Activated CD4-positive, alpha-beta memory T cell treated with anti-CD3 and anti-CD28 coated beads, Interleukin-2, amount 10 ng/mL, durations not matched to agents 7 days and 5 days (primary cell): ENCODE data around the gene VPREB3. TPM values are rescaled to one million over a fixed set of nuclear protein-coding genes. Genes with fewer than 3 reads are reported as not detected.
A peak's percentile ranks its signal among the peaks of the same experiment; 100 is the strongest.

Experiments
- CTCF ChIA-PET: fragments of 350-600 bp; sonication (Branson Sonifier 250); formaldehyde crosslinking; loops from one replicate; lab custom pipeline; 2021; ENCODE audit warnings: antibody characterized with exemption, inconsistent platforms; lab: Charles Lee
- POLR2A ChIA-PET: fragments of 350-600 bp; sonication (Branson Sonifier 250); formaldehyde crosslinking; loops from one replicate; lab custom pipeline; 2021; ENCODE audit warnings: antibody characterized with exemption; lab: Charles Lee
- DNase-seq: peaks from one replicate; pipeline ENCODE4 v3.0.0-alpha.2; 2020
- H3K27ac Mint-ChIP-seq: one replicate; pipeline ENCODE4 v1.8.0; 2021; ENCODE audit warnings: mild to moderate bottlenecking, mixed read lengths
- H3K27me3 Mint-ChIP-seq: one replicate; pipeline ENCODE4 v1.8.0; 2021; ENCODE audit warnings: mixed read lengths
- H3K36me3 Mint-ChIP-seq: one replicate; pipeline ENCODE4 v1.8.0; 2021; ENCODE audit warnings: low read depth, mixed read lengths
- H3K4me1 Mint-ChIP-seq: one replicate; pipeline ENCODE4 v1.8.0; 2021; ENCODE audit warnings: mixed read lengths
- H3K4me3 Mint-ChIP-seq: one replicate; pipeline ENCODE4 v1.8.0; 2021; ENCODE audit warnings: mild to moderate bottlenecking, mixed read lengths
- H3K9me3 Mint-ChIP-seq: one replicate; pipeline ENCODE4 v1.8.0; 2021; ENCODE audit warnings: mixed read lengths
- total RNA-seq, 2 experiments: library from RNA; stranded (reverse); gene quantifications; one replicate each; pipeline ENCODE4 v1.2.3, GENCODE V29; 2021

VPREB3 gene
- total RNA-seq, 2 experiments from 2014 or later, result not detected

DNA sequence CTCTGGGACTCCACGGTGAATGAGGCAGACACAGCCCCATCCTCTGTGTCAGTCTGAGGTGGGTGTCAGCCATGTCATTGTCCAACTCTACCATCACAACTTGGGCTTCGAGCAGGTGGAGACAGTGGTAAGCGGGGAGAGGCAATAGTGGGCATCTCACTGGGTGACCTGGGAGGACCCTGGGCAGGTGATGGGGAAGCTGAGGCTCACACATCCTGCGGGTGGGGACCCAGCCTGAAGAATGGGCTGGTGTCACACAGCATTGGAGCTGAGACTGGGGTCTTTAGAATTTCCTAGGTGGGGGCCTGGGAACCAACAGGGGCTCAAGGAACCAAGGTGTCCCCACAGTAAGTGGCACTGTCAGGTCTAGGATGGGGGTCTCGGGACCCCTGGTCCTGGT lies 25.5 kb upstream of the VPREB3 start:
- Mint-ChIP-seq H3K4me1 (peaks cover 4% of the 10 kb centered on the region), H3K36me3 (no peaks in the 10 kb centered on the region), H3K4me3 (no peak overlapping the region), H3K27ac (no peak overlapping the region), H3K27me3 (no peaks in the 10 kb centered on the region), H3K9me3 (no peaks in the 10 kb centered on the region)
- ChIA-PET POLR2A (no interaction called here), CTCF (no interaction called here)
- no peak for DNase-seq

DNA sequence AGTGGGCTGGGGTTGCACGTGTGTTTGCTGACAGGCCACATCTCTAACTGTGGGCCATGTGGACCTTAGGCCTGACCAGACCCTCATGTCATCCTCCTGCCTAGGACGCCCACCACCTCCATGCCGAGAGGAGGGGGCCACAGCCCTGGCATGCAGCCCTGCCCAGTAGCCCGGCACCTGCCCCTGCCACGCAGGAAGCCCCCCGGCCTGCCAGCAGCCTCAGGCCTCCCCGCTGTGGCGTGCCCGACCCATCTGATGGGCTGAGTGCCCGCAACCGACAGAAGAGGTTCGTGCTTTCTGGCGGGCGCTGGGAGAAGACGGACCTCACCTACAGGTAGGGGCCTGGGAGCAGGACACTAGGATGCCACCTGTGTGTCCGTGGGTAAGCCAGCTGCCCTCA lies 24.9 kb upstream of the VPREB3 start:
- POLR2A ChIA-PET, result no interaction called here
- Mint-ChIP-seq H3K9me3 (no peaks in the 10 kb centered on the region), H3K36me3 (no peaks in the 10 kb centered on the region), H3K4me3 (no peak overlapping the region), H3K27me3 (peaks cover 5% of the 10 kb centered on the region), H3K27ac (no peak overlapping the region), H3K4me1 (no peaks in the 10 kb centered on the region)
- no peak for DNase-seq
- CTCF ChIA-PET, result no interaction called here

DNA sequence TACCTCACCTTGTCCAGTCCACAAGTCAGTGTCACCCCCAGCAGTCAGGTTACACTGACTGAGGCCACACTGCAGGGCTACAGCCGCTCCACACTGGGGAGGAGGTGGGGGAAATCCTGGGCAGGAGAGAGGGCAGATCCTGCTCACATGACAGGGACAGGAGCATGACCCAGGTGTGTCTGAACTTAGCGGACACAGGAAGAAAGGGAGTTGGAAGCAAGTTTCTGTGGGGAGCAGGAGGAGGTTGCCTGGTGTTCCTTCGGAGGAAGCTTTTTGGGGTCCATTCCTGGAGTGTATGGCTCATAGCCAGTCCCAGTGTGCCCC lies 24.3 kb upstream of the VPREB3 start:
- no peaks in the 10 kb centered on the region for H3K4me1 Mint-ChIP-seq
- no peak overlapping the region for H3K4me3 Mint-ChIP-seq
- H3K27ac Mint-ChIP-seq, result no peak overlapping the region
- ChIA-PET POLR2A (interaction anchor here (1.1 kb wide), 1 partner anchor 11 kb away, joined by 3 read pairs; no protein-coding TSS in a partner anchor), CTCF (no interaction called here)
- peaks cover 10% of the 10 kb centered on the region for H3K27me3 Mint-ChIP-seq
- no peaks in the 10 kb centered on the region for H3K36me3 Mint-ChIP-seq
- H3K9me3 Mint-ChIP-seq, result no peaks in the 10 kb centered on the region
- DNase-seq, result no peak

DNA sequence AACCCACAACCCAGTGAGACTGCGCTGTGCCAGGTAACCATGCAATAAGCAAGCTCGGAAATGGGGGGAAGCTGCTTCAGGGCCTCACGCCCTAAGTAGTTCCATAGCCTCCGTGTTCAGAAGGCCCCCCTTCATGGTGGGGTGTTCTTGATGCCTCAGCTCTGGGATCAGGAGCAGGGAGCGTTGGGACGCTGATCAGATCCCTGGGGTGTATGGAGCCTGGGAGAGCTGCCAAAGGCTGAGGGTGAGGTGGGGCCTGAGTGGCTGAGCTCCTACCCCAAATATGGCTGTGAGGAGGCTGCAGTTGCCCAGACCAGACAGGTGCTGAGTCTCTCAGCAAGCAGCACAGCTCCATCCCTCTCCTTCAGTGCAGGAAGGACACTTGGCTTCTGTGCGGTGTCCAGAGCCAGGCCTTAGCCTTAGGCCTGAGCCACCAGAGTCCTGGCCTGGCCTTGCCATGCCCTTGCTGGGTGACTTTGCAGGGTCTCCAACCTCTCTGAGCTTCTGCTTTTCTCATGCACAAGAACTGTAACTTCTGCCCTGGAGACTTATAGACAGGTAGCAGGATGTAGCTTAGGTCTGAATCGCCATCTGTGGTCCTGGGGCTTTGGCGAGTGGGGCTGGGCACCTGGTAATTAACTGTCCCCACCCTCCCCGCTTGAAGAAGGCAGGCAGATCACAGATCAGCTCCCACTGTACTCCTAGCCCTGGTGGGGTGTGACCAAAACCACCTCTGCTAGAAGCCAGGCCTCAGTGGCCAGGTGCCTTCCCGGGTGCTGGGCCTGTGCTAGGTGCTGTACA lies 23.8 kb upstream of the VPREB3 start:
- POLR2A ChIA-PET, result interaction anchor here (1.1 kb wide), 1 partner anchor 11 kb away, joined by 3 read pairs; no protein-coding TSS in a partner anchor
- no peak overlapping the region for H3K27ac Mint-ChIP-seq
- peaks cover 15% of the 10 kb centered on the region for H3K27me3 Mint-ChIP-seq
- peaks cover 5% of the 10 kb centered on the region for H3K4me1 Mint-ChIP-seq
- H3K9me3 Mint-ChIP-seq, result no peaks in the 10 kb centered on the region
- no peak for DNase-seq
- H3K4me3 Mint-ChIP-seq, result no peak overlapping the region
- CTCF ChIA-PET, result no interaction called here
- H3K36me3 Mint-ChIP-seq, result no peaks in the 10 kb centered on the region

DNA sequence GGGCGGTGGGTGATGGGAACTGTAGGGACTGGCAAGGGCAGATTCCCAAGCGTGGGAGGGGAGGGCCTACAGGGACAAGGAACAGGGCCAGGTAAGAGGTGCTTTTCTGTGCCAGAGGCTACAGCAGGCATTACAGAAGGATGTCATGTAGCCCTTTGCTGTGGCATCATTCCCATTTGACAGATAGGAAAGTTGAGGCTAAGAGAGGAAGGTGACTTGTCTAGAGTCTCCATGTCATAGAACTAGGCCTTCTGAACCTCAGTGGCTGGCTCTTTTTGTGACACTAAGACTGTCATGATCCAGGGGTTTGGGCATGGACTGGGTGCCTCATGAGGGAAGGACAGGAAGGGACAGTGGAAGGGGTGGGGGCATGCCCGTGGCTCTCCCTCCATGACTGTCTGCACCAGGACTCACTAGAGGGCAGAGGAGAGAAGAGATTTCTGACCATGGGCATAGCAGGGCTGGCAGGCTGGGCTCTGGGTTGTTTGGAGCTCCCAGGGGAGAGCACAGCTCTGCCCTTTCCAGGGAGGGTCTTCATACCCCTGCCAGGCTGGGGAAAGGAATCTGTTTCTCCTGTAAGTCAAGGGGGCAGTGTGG lies 21.7 kb upstream of the VPREB3 start:
- Mint-ChIP-seq H3K27ac (no peak overlapping the region), H3K4me1 (peaks cover 15% of the 10 kb centered on the region), H3K9me3 (no peaks in the 10 kb centered on the region), H3K27me3 (peaks cover 16% of the 10 kb centered on the region), H3K4me3 (no peak overlapping the region), H3K36me3 (no peaks in the 10 kb centered on the region)
- POLR2A ChIA-PET, result interaction anchor here (2.5 kb wide), 1 partner anchor 10 kb away, joined by 17 read pairs; the partner anchor contains the start of gene SMARCB1
- CTCF ChIA-PET, result interaction anchor here (0.8 to 1.1 kb wide), 2 partner anchors 12 to 74 kb away, joined by 4 to 5 read pairs; no protein-coding TSS in a partner anchor
- no peak for DNase-seq

DNA sequence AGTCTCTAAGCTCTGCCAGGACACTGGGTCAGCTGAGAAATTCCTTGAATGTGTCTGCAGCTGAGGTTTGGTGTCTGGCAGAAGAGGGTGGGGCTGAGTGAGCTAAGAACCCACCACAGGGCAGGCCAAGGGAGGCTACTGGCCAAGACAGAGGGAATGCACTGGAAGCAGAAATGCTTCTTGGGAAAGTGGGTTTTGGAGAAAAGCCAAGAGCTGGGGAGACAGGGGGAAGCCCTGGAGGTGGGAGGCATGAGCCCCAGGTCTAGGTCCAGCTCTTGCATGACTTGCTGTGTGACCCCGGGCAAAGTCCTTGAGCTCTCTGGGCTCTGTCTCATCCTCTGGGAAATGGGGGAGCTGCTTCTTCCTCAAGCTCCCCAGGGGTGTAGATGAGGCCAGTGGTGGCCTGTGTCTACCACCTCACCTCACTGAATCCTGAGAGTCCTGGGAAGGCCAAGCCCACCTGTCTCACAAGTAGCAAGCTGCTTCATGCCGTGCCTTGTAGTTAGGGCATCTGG lies 20.8 kb upstream of the VPREB3 start:
- H3K4me1 Mint-ChIP-seq, result peaks cover 18% of the 10 kb centered on the region
- no peaks in the 10 kb centered on the region for H3K36me3 Mint-ChIP-seq
- ChIA-PET CTCF (interaction anchor here (0.8 to 1.1 kb wide), 2 partner anchors 13 to 75 kb away, joined by 4 to 5 read pairs; no protein-coding TSS in a partner anchor), POLR2A (interaction anchor here (1.0 to 2.5 kb wide), 4 partner anchors 9 to 83 kb away, joined by 3 to 17 read pairs (median 4); partner anchors contain the start of genes DERL3, SLC2A11 and SMARCB1)
- no peaks in the 10 kb centered on the region for H3K9me3 Mint-ChIP-seq
- H3K27ac Mint-ChIP-seq, result no peak overlapping the region
- peaks cover 16% of the 10 kb centered on the region for H3K27me3 Mint-ChIP-seq
- H3K4me3 Mint-ChIP-seq, result no peak overlapping the region
- DNase-seq, result no peak

DNA sequence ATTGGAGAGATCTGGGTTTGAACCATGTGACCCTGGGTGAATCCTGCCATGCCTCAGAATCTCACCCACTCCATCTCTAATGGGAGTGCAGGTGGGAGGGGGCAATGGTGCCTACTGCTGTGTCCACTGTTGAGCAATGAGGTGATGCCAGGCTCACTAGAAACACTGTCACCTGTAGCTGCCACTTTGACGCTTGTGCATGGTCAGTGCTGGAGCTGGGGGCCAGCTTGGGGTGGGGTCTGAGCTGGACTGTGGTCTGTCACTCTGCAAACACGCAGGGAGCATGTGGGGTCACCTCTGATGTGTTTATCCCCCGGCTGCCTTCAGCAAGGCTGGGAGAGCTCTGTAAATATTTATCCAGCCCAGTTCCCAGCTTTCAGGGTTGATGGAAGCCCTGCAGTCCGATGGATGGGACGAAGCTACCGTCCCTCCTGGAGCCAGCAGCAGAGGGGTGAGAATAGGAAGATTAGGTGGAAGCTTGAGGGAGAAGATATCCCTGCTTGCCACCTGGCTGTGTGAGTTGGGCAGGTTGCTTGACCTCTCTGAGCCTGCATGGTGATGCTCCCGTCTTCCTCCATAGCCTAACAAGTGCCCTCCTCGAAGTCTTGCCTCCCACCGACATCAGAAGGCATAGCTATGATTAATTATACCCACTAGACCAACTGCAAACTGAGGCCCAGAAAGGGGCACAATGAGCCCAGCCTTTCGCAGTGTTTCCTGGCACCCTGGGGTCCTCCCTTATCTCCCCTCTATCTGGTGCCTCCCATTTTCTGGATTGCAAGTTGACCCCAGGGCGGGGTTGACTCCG lies 20.1 kb upstream of the VPREB3 start:
- H3K4me1 Mint-ChIP-seq, result peaks cover 20% of the 10 kb centered on the region

DNA sequence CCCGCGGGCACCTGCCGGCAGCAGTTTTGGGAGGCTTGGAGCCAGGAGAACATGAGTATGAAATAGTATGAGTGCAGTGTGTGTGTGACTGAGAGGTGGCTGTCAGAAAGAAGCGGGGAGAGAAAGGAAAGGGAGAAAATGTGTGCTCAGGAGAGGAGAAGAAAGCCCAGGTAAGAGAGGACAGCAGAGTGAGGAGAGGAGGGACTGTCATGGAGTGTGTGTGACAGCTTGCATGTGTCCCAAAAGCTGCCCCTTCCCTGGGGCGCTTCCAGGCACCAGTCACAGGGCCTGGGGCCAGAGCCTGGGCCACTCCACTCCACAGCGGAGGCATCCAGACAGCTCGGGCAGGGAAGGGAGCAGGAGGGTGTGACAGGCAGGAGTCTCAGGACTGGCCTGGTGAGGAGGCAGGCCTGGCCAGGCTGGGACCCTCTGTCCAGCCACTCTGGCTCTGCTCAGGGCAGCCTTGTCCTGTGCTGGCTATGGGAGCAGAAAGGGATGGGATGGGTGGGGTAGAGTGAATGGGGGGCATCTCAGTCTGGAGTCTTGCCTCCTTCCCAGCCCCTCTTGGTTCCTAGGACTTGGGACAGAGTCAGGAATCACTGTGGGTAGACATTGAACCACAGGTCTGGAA lies 19.4 kb upstream of the VPREB3 start:
- Mint-ChIP-seq H3K9me3 (no peaks in the 10 kb centered on the region), H3K4me3 (no peak overlapping the region), H3K36me3 (no peaks in the 10 kb centered on the region), H3K27ac (no peak overlapping the region), H3K4me1 (peaks cover 20% of the 10 kb centered on the region), H3K27me3 (peaks cover 16% of the 10 kb centered on the region)
- POLR2A ChIA-PET, result no interaction called here
- CTCF ChIA-PET, result no interaction called here
- no peak for DNase-seq

More for the DNA sequence above, 20.1 kb upstream of the VPREB3 start:
- Mint-ChIP-seq H3K27ac (no peak overlapping the region), H3K9me3 (no peaks in the 10 kb centered on the region), H3K36me3 (no peaks in the 10 kb centered on the region), H3K27me3 (peaks cover 16% of the 10 kb centered on the region), H3K4me3 (no peak overlapping the region)
- no peak for DNase-seq
- ChIA-PET POLR2A (interaction anchor here (1.0 to 2.5 kb wide), 4 partner anchors 8 to 83 kb away, joined by 3 to 17 read pairs (median 4); partner anchors contain the start of genes DERL3, SLC2A11 and SMARCB1), CTCF (no interaction called here)

DNA sequence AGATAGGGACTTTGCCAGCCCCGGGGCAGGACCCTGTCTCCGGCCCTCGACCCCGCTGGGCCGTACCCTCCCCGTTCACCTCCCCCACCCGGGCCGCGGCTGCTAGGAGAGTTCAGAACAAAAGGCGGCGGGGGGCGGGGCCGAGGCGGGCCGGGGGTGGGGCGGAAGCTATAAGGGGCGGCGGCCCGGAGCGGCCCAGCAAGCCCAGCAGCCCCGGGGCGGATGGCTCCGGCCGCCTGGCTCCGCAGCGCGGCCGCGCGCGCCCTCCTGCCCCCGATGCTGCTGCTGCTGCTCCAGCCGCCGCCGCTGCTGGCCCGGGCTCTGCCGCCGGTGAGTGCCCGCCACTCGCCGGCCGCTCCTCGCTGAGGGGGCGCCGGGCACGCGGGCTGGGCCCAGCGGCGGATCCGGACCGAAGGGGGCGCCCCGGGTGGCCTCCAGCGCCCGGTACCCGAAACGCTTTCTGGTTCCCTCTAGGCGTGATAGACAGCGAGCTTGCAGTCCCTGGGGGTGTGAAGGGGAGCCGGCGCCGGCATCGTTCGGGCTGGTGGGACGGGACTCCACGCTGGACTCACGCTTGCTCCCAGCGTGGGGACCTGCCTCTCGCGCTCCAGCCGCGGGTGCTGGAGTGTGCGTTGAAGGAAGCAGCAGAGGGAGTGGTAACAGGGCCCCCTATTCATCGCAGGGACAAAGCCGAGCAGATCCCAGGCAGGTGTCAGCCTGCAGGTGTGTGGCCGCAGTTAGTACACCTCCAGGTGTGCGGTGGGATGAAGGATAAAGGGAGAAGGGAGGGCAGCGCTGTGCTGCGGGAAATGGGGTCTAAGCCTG lies 18.6 kb upstream of the VPREB3 start, which contains the start of gene MMP11:
Gene MMP11 (plus strand): TSS at position 201 of the 825 bp plus-strand sequence. CDS start 22 bp downstream, at position 223.
- Mint-ChIP-seq H3K4me1 (peaks cover 22% of the 10 kb centered on the region), H3K36me3 (no peaks in the 10 kb centered on the region), H3K9me3 (no peaks in the 10 kb centered on the region), H3K4me3 (peak within 1 kb of the TSS; percentile 44), H3K27ac (no peak within 1 kb of the TSS), H3K27me3 (peaks cover 16% of the 10 kb centered on the region)
- DNase-seq, result peak; percentile 54
- CTCF ChIA-PET, result interaction anchor here (3.1 kb wide), 1 partner anchor 78 kb away, joined by 25 read pairs; no protein-coding TSS in a partner anchor
- POLR2A ChIA-PET, result no interaction called here

DNA sequence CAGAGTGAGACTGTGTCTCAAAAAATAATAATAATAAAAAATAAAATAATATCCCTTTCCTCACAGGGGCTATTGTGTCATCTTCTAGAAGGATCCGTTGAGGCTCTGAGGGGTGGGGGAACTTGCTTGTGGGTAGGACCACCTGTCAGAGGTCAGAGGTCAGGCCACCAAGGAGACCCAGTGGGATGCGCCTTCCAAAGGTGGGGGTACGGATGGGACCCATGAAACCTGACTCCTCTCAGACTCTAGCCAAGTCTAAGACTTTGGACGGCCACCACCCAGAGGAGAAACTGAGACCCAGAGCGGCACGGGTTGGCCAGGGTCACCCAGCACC lies 18.1 kb upstream of the VPREB3 start:
- Mint-ChIP-seq H3K4me1 (peaks cover 22% of the 10 kb centered on the region), H3K27me3 (peaks cover 16% of the 10 kb centered on the region), H3K9me3 (no peaks in the 10 kb centered on the region), H3K36me3 (no peaks in the 10 kb centered on the region), H3K4me3 (peak overlapping the region; percentile 44), H3K27ac (no peak overlapping the region)
- no peak for DNase-seq
- CTCF ChIA-PET, result interaction anchor here (3.1 kb wide), 1 partner anchor 78 kb away, joined by 25 read pairs; no protein-coding TSS in a partner anchor
- POLR2A ChIA-PET, result no interaction called here

DNA sequence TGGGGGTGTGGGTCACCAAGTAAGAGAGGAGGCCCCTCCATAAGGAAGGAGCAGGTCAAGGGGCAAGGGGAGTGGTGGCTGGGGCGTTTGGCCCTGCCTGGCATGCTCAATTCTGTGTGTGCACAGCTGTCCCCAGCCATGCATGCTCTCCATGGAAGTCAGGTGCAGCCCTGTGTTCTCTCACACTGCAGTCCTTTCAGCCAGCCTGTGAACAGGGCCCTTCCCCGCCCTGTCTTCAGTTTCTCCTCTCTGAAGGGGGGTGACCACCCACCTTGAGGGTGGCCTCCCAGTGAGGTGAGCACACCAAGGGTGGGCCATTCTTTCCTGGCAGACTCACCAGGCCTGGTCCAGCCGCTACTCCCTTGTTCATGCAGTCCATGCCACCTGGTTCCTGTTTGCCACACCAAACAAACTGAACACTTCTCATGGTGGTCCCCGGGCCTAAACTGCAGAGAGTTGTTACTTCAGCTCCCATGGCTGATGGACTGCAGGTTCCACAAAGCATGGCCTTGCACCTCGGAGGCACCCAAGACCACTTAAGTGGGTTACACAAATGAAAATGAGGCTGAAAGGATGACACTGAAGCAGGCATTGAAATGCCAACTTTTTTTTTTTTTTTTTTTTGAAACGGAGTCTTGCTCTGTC lies 15.2 kb upstream of the VPREB3 start:
- ChIA-PET POLR2A (interaction anchor here (1.1 to 1.5 kb wide), 2 partner anchors 17 to 88 kb away, joined by 3 to 5 read pairs; partner anchors contain the start of genes SLC2A11 and SMARCB1), CTCF (interaction anchor here (0.9 to 3.3 kb wide), 3 partner anchors 20 to 80 kb away, joined by 3 to 13 read pairs (median 4); no protein-coding TSS in a partner anchor)
- no peak for DNase-seq
- peak overlapping the region; percentile 24 for H3K4me3 Mint-ChIP-seq
- H3K27me3 Mint-ChIP-seq, result peaks cover 14% of the 10 kb centered on the region
- H3K9me3 Mint-ChIP-seq, result no peaks in the 10 kb centered on the region
- H3K36me3 Mint-ChIP-seq, result peaks cover 4% of the 10 kb centered on the region
- peaks cover 43% of the 10 kb centered on the region for H3K4me1 Mint-ChIP-seq
- no peak overlapping the region for H3K27ac Mint-ChIP-seq
